T1000 (cell line): ENCODE results near the gene TOM1L2.
A peak's percentile ranks its signal among the peaks of the same experiment; 100 is the strongest.

ENCODE experiments used
- DNase-seq: peaks from one replicate; lab custom pipeline; 2025; ENCODE audit warnings: mixed read lengths; lab: John Stamatoyannopoulos, UW

TOM1L2 gene

GRCh38 chr17:17835415-17836249, 136.6 kb downstream of the TOM1L2 start:
- no peak for DNase-seq

GRCh38 chr17:17834974-17835373, 137.2 kb downstream of the TOM1L2 start:
- no peak for DNase-seq

GRCh38 chr17:17833658-17834357, 138.4 kb downstream of the TOM1L2 start:
- DNase-seq = no peak

- DNase-seq = no peak
Measured at GRCh38 chr17:17832032-17832363, 140.2 kb downstream of the TOM1L2 start.

- no peak for DNase-seq
Measured at GRCh38 chr17:17831208-17832031, 140.8 kb downstream of the TOM1L2 start.

- DNase-seq = no peak
Measured at GRCh38 chr17:17830740-17831207, 141.4 kb downstream of the TOM1L2 start.

GRCh38 chr17:17830269-17830567, 142.0 kb downstream of the TOM1L2 start:
- no peak for DNase-seq

- DNase-seq = no peak
Measured at GRCh38 chr17:17827826-17828621, 144.2 kb downstream of the TOM1L2 start.

GRCh38 chr17:17826942-17827785, 145.0 kb downstream of the TOM1L2 start:
- no peak for DNase-seq

- DNase-seq = no peak
Measured at GRCh38 chr17:17826342-17826713, 145.9 kb downstream of the TOM1L2 start.

GRCh38 chr17:17824783-17825614, 147.2 kb downstream of the TOM1L2 start:
- no peak for DNase-seq

GRCh38 chr17:17824119-17824782, 147.9 kb downstream of the TOM1L2 start:
- no peak for DNase-seq

GRCh38 chr17:17823433-17824118, 148.6 kb downstream of the TOM1L2 start:
- DNase-seq = peak; percentile 77

- no peak for DNase-seq
Measured at GRCh38 chr17:17822616-17823015, 149.6 kb downstream of the TOM1L2 start.

- no peak for DNase-seq
Measured at GRCh38 chr17:17822189-17822588, 150.0 kb downstream of the TOM1L2 start.

- no peak for DNase-seq
Measured at GRCh38 chr17:17820463-17821158, 151.6 kb downstream of the TOM1L2 start.

GRCh38 chr17:17820046-17820445, 152.2 kb downstream of the TOM1L2 start:
- no peak for DNase-seq

GRCh38 chr17:17819561-17819995, 152.6 kb downstream of the TOM1L2 start:
- DNase-seq = peak; percentile 59
